ENCODE measurements around the gene KCNK2.

GRCh38 chr1:215106067-215106466, 23.5 kb downstream of the KCNK2 start:
- TF ChIP-seq POLR2AphosphoS5 (IDR thresholded peaks at IDR 0.05; ENCODE audit: low read depth, low read length) (no peak), TAF1 (IDR thresholded peaks at IDR 0.05; ENCODE audit: borderline replicate concordance, insufficient read depth, low read length) (no peak), REST (IDR thresholded peaks at IDR 0.05; ENCODE audit: insufficient read depth in 1 of 2, low read depth in 2 of 2, low read length in 2 of 2) (no peak), SIN3A (IDR thresholded peaks at IDR 0.05; ENCODE audit: borderline replicate concordance, insufficient read depth, low read length) (no peak)
